HEK293 (cell line): ENCODE data around the gene NXPH4.

Source experiments
- EGR2 ChIP-seq: fragments of 450-650 bp; formaldehyde crosslinking; IDR thresholded peaks from 2 replicates; pipeline ENCODE4 v1.5.1; 2016; ENCODE audit warnings: low read depth, missing biosample characterization, missing genetic modification characterization
- IKZF3 ChIP-seq: fragments of 450-650 bp; IDR thresholded peaks from 2 replicates; pipeline ENCODE4 v1.5.0; 2018; ENCODE audit warnings: missing biosample characterization, mild to moderate bottlenecking, missing genetic modification characterization, moderate library complexity
- KLF8 ChIP-seq: fragments of 450-650 bp; formaldehyde crosslinking; IDR thresholded peaks from 2 replicates; pipeline ENCODE4 v1.5.1; 2016; ENCODE audit warnings: missing biosample characterization, missing genetic modification characterization
- KLF9 ChIP-seq: fragments of 450-650 bp; formaldehyde crosslinking; IDR thresholded peaks from 2 replicates; pipeline ENCODE4 v1.5.1; 2016; ENCODE audit warnings: missing biosample characterization, missing genetic modification characterization, low read depth
- MYNN ChIP-seq: fragments of 450-650 bp; formaldehyde crosslinking; IDR thresholded peaks from 2 replicates; pipeline ENCODE4 v1.5.1; 2016; ENCODE audit warnings: missing biosample characterization, missing genetic modification characterization, borderline replicate concordance
- PRDM10 ChIP-seq: fragments of 450-650 bp; formaldehyde crosslinking; IDR thresholded peaks from 2 replicates; pipeline ENCODE4 v1.5.1; 2016; ENCODE audit warnings: missing biosample characterization, missing genetic modification characterization
- ZBTB10 ChIP-seq: fragments of 450-650 bp; formaldehyde crosslinking; IDR thresholded peaks from 2 replicates; pipeline ENCODE4 v1.5.1; 2016; ENCODE audit warnings: missing biosample characterization, missing genetic modification characterization
- ZEB2 ChIP-seq: fragments of 450-650 bp; formaldehyde crosslinking; IDR thresholded peaks from 2 replicates; pipeline ENCODE4 v1.5.1; 2016; ENCODE audit warnings: missing biosample characterization, missing genetic modification characterization
- ZNF10 ChIP-seq: fragments of 450-650 bp; formaldehyde crosslinking; IDR thresholded peaks from 2 replicates; pipeline ENCODE4 v1.5.1; 2017; ENCODE audit warnings: missing biosample characterization, missing genetic modification characterization
- ZNF138 ChIP-seq: fragments of 450-650 bp; formaldehyde crosslinking; IDR thresholded peaks from 2 replicates; pipeline ENCODE4 v1.5.1; 2016; ENCODE audit warnings: missing biosample characterization, missing genetic modification characterization, borderline replicate concordance
- ZNF146 ChIP-seq: fragments of 450-650 bp; formaldehyde crosslinking; IDR thresholded peaks from 2 replicates; pipeline ENCODE4 v1.5.1; 2016; ENCODE audit warnings: missing biosample characterization, missing genetic modification characterization
- ZNF175 ChIP-seq: fragments of 450-650 bp; formaldehyde crosslinking; IDR thresholded peaks from 2 replicates; pipeline ENCODE4 v1.5.1; 2016; ENCODE audit warnings: missing biosample characterization, missing genetic modification characterization
- ZNF184 ChIP-seq: fragments of 450-650 bp; IDR thresholded peaks from 2 replicates; pipeline ENCODE4 v1.5.1; 2018; ENCODE audit warnings: missing biosample characterization, mild to moderate bottlenecking, missing genetic modification characterization
- ZNF2 ChIP-seq: fragments of 450-650 bp; formaldehyde crosslinking; IDR thresholded peaks from 2 replicates; pipeline ENCODE4 v1.5.1; 2016; ENCODE audit warnings: missing biosample characterization, missing genetic modification characterization
- ZNF248 ChIP-seq: fragments of 450-650 bp; formaldehyde crosslinking; IDR thresholded peaks from 2 replicates; pipeline ENCODE4 v1.5.1; 2017; ENCODE audit warnings: missing biosample characterization, missing genetic modification characterization
- ZNF280C ChIP-seq: fragments of 450-650 bp; formaldehyde crosslinking; IDR thresholded peaks from 2 replicates; pipeline ENCODE4 v1.5.1; 2016; ENCODE audit warnings: missing biosample characterization, missing genetic modification characterization
- ZNF311 ChIP-seq: fragments of 450-650 bp; formaldehyde crosslinking; IDR thresholded peaks from 2 replicates; pipeline ENCODE4 v1.5.1; 2017; ENCODE audit warnings: missing biosample characterization, missing genetic modification characterization, borderline replicate concordance
- ZNF324 ChIP-seq: fragments of 450-650 bp; formaldehyde crosslinking; IDR thresholded peaks from 2 replicates; pipeline ENCODE4 v1.5.1; 2016; ENCODE audit warnings: missing biosample characterization, missing genetic modification characterization
- ZNF391 ChIP-seq: fragments of 450-650 bp; formaldehyde crosslinking; IDR thresholded peaks from 2 replicates; pipeline ENCODE4 v1.5.1; 2016; ENCODE audit warnings: low read depth, missing biosample characterization, missing genetic modification characterization, borderline replicate concordance
- ZNF473 ChIP-seq: fragments of 450-650 bp; formaldehyde crosslinking; IDR thresholded peaks from 2 replicates; pipeline ENCODE4 v1.5.1; 2017; ENCODE audit warnings: missing biosample characterization, missing genetic modification characterization
- ZNF529 ChIP-seq: fragments of 450-650 bp; formaldehyde crosslinking; IDR thresholded peaks from 2 replicates; pipeline ENCODE4 v1.5.1; 2017; ENCODE audit warnings: missing genetic modification characterization, missing biosample characterization; ENCODE audit not compliant: insufficient replicate concordance
- ZNF544 ChIP-seq: fragments of 450-650 bp; formaldehyde crosslinking; IDR thresholded peaks from 2 replicates; pipeline ENCODE4 v1.5.0; 2017; ENCODE audit warnings: missing biosample characterization, missing genetic modification characterization
- ZNF560 ChIP-seq: fragments of 450-650 bp; formaldehyde crosslinking; IDR thresholded peaks from 2 replicates; pipeline ENCODE4 v1.5.1; 2017; ENCODE audit warnings: missing biosample characterization, missing genetic modification characterization, borderline replicate concordance
- ZNF585B ChIP-seq: fragments of 450-650 bp; formaldehyde crosslinking; IDR thresholded peaks from 2 replicates; pipeline ENCODE4 v1.5.1; 2016; ENCODE audit warnings: missing biosample characterization, missing genetic modification characterization
- ZNF600 ChIP-seq: fragments of 450-650 bp; formaldehyde crosslinking; IDR thresholded peaks from 2 replicates; pipeline ENCODE4 v1.5.1; 2016; ENCODE audit warnings: missing biosample characterization, missing genetic modification characterization
- ZNF629 ChIP-seq: fragments of 450-650 bp; formaldehyde crosslinking; IDR thresholded peaks from 2 replicates; pipeline ENCODE4 v1.5.1; 2017; ENCODE audit warnings: missing biosample characterization, missing genetic modification characterization
- ZNF747 ChIP-seq: fragments of 450-650 bp; formaldehyde crosslinking; IDR thresholded peaks from 2 replicates; pipeline ENCODE4 v1.5.1; 2016; ENCODE audit warnings: missing biosample characterization, missing genetic modification characterization
- ZNF791 ChIP-seq: fragments of 450-650 bp; formaldehyde crosslinking; IDR thresholded peaks from 2 replicates; pipeline ENCODE4 v1.5.1; 2016; ENCODE audit warnings: missing biosample characterization, missing genetic modification characterization
- ZSCAN30 ChIP-seq: fragments of 450-650 bp; IDR thresholded peaks from 2 replicates; pipeline ENCODE4 v1.5.1; 2018; ENCODE audit warnings: missing biosample characterization, mild to moderate bottlenecking, missing genetic modification characterization, moderate library complexity
- ZSCAN4 ChIP-seq: fragments of 450-650 bp; formaldehyde crosslinking; IDR thresholded peaks from 2 replicates; pipeline ENCODE4 v1.5.1; 2017; ENCODE audit warnings: missing biosample characterization, missing genetic modification characterization

Gene NXPH4

GRCh38 chr12:57216921-57217879 lies 606 bp downstream of the NXPH4 start (continued):
- TF ChIP-seq ZSCAN4 (tag by site-specific recombination) (peak; percentile 66), ZNF391 (peak; percentile 62; the same call in 1 of the 2 replicates), ZNF560 (no peak), ZEB2 (tag by site-specific recombination) (peak; percentile 88), ZNF184 (tag by site-specific recombination) (no peak), ZNF311 (no peak), ZNF10 (tag by site-specific recombination) (no peak), ZNF585B (tag by site-specific recombination) (0 out of 2 replicates have a peak, but pooled peaks have one; percentile 24), ZNF146 (tag by site-specific recombination) (no peak), ZNF600 (tag by site-specific recombination) (peak; percentile 88), ZNF280C (tag by site-specific recombination) (no peak), ZNF544 (tag by site-specific recombination) (no peak), ZBTB10 (tag by site-specific recombination) (peak; percentile 84), ZNF747 (no peak), MYNN (tag by site-specific recombination) (no peak), ZNF2 (peak; percentile 63; the same call in 1 of the 2 replicates), ZNF473 (no peak), ZNF175 (tag by site-specific recombination) (no peak), ZNF791 (tag by site-specific recombination) (no peak), KLF9 (tag by site-specific recombination) (peak; percentile 86), ZNF529 (tag by site-specific recombination) (no peak), IKZF3 (peak; percentile 79; the same call in 1 of the 2 replicates), ZNF248 (tag by site-specific recombination) (no peak), ZNF324 (tag by site-specific recombination) (peak; percentile 55; the same call in 1 of the 2 replicates), PRDM10 (peak; percentile 76), KLF8 (tag by site-specific recombination) (peak; percentile 58; the same call in 1 of the 2 replicates), ZNF629 (tag by site-specific recombination) (0 out of 2 replicates have a peak, but pooled peaks have one; percentile 31), ZSCAN30 (no peak; the same call in 1 of the 2 replicates), ZNF138 (tag by site-specific recombination) (no peak), EGR2 (peak; percentile 64)
